Ureter (tissue), 1 donor: ENCODE data around the gene PRAMEF17. TPM values are rescaled to one million over a fixed set of nuclear protein-coding genes. Genes with fewer than 3 reads are reported as not detected.

ENCODE experiments used
- total RNA-seq: library from RNA; stranded (reverse); gene quantifications from one replicate; pipeline ENCODE4 v1.2.4, GENCODE V29; 2023
- donor health status: DM: yes; HTN: yes; CAD: no.

The PRAMEF17 gene
- total RNA-seq, 1 donor from 2014 or later, result not detected

Other genes starting within 250 kb of the PRAMEF17 start
- not detected for gene PRAMEF26, start 233.6 kb upstream of the PRAMEF17 start, total RNA-seq
- gene HNRNPCL4, start 224.0 kb upstream of the PRAMEF17 start, total RNA-seq, result not detected
- gene PRAMEF9, start 217.8 kb upstream of the PRAMEF17 start, total RNA-seq, result not detected
- not detected for gene PRAMEF13, start 188.2 kb upstream of the PRAMEF17 start, total RNA-seq
- not detected for gene PRAMEF18, start 163.5 kb upstream of the PRAMEF17 start, total RNA-seq
- gene PRAMEF5, start 135.4 kb upstream of the PRAMEF17 start, total RNA-seq, result not detected
- not detected for gene PRAMEF8, start 104.5 kb upstream of the PRAMEF17 start, total RNA-seq
- not detected for gene PRAMEF33, start 86.1 kb upstream of the PRAMEF17 start, total RNA-seq
- gene PRAMEF15, start 74.1 kb upstream of the PRAMEF17 start, total RNA-seq, result not detected
- gene PRAMEF14, start 42.5 kb upstream of the PRAMEF17 start, total RNA-seq, result not detected
- gene PRAMEF19, start 17.7 kb upstream of the PRAMEF17 start, total RNA-seq, result not detected
- gene PRAMEF20, start 20.8 kb downstream of the PRAMEF17 start, total RNA-seq, result not detected
- gene LRRC38, start 124.4 kb downstream of the PRAMEF17 start, total RNA-seq, result not detected
- gene PDPN, start 194.2 kb downstream of the PRAMEF17 start, total RNA-seq, result 29.5 TPM